ENCODE results near the gene DLGAP1.

Gene DLGAP1

DNA sequence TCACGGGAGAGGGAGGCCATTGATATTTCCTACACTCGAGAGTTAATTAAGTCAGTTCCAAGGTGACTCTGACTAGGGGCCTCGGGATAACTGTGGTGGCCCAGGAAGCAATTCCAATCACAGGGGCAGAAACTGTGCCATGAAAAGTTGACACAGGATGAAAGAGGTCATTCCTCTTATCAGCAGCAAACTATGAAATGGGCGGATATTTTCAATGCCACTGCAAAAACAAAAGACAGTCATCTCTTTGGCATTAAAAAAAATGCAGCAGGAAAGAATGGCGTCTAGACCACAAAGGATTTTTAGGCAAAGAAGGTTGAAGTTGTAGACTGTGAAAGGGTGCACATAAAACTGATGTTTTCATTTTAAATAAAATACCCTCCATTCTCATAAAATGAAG is 955.1 kb downstream of the DLGAP1 start:
- H3K27me3 ChIP-seq: peaks cover 70% of the 10 kb centered on the region
- H3K9me3 ChIP-seq: no peaks in the 10 kb centered on the region
- H3K4me1 ChIP-seq (ENCODE audit: control insufficient read depth in 1 of 2, insufficient read depth in 1 of 2, low read depth in 1 of 2, low read length in 1 of 2): peaks cover 0 to 11% of the 10 kb centered on the region in 2 experiments
- H3K4me3 ChIP-seq (ENCODE audit: low read depth in 1 of 2, low read length in 1 of 2): no peak overlapping the region
- no peak overlapping the region for H3K27ac ChIP-seq
- no peaks in the 10 kb centered on the region for H3K36me3 ChIP-seq
- TF ChIP-seq, protein P1, sequence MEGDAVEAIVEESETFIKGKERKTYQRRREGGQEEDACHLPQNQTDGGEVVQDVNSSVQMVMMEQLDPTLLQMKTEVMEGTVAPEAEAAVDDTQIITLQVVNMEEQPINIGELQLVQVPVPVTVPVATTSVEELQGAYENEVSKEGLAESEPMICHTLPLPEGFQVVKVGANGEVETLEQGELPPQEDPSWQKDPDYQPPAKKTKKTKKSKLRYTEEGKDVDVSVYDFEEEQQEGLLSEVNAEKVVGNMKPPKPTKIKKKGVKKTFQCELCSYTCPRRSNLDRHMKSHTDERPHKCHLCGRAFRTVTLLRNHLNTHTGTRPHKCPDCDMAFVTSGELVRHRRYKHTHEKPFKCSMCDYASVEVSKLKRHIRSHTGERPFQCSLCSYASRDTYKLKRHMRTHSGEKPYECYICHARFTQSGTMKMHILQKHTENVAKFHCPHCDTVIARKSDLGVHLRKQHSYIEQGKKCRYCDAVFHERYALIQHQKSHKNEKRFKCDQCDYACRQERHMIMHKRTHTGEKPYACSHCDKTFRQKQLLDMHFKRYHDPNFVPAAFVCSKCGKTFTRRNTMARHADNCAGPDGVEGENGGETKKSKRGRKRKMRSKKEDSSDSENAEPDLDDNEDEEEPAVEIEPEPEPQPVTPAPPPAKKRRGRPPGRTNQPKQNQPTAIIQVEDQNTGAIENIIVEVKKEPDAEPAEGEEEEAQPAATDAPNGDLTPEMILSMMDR (IDR thresholded peaks at IDR 0.05): no peak

DNA sequence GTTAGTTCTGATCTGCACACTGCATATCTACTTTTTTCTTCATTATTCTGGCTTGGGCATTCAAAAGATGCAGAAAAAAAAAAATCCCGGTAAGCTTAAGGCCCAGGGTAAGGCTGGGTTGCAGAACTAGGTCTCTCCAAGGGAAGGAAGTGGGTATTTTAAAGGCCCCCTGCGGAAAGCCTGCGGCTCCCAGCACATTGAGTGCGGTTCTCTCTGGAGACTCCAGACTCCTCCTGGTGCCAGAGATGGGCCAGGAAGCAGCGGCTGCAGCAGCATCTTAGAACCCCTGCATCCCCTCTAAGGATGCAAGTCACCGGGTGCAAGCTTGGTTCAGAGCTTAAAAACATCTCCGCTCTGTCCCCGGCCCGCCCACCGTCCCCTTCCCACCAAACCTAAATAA is 955.6 kb downstream of the DLGAP1 start:
- Histone ChIP-seq H3K27me3 (peaks cover 70% of the 10 kb centered on the region), H3K27ac (no peak overlapping the region), H3K36me3 (no peaks in the 10 kb centered on the region), H3K4me1 (ENCODE audit: control insufficient read depth in 1 of 2, insufficient read depth in 1 of 2, low read depth in 1 of 2, low read length in 1 of 2) (peaks cover 0 to 11% of the 10 kb centered on the region in 2 experiments), H3K4me3 (ENCODE audit: low read depth in 1 of 2, low read length in 1 of 2) (peak overlapping the region in 1 of 2 experiments; percentile 37), H3K9me3 (no peaks in the 10 kb centered on the region)
- TF ChIP-seq, protein P1 (IDR thresholded peaks at IDR 0.05): no peak

DNA sequence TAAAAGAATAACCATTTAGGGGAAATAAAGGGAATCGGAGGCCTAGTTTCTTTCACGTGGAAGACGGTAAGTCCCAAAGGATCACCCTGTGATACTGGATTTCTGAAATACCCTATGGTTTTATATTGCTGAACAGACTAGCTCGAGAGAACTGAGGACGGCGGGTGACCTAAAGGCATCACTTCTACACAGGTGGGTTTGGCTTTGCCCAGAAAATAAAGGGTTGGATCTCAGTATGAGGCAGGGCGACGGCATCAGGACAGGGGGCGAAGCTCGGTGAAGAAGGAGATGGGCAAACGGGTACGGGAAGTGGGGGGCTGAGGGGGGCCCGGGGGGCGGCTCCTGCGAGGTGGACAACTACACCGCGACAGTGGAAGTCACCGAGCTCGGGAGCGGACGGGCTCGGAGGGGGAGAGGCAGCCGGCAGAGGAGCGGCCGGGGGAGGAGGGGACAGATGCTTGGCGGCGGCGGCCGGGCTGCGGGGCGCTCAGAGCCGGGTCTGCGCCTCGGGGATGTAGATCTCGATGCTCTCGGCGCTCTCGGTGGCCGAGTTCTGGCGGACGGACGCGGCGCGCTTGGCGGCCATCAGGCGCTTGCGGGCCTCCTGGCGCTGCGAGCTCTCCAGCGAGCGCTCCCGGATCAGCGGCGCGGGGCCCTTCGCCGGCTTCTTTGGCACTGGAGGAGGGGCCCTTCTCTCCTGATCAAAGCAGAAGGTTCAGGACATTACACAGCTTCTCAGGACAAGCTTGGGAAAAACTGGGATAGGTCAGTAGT is 956.2 kb downstream of the DLGAP1 start:
- no peaks in the 10 kb centered on the region for H3K36me3 ChIP-seq
- no peaks in the 10 kb centered on the region for H3K9me3 ChIP-seq
- no peak overlapping the region for H3K27ac ChIP-seq
- H3K4me3 ChIP-seq (ENCODE audit: low read depth in 1 of 2, low read length in 1 of 2): peak overlapping the region in 1 of 2 experiments; percentile 37
- TF ChIP-seq, protein P1 (IDR thresholded peaks at IDR 0.05): no peak
- peaks cover 70% of the 10 kb centered on the region for H3K27me3 ChIP-seq
- peaks cover 0 to 14% of the 10 kb centered on the region in 2 experiments for H3K4me1 ChIP-seq (ENCODE audit: control insufficient read depth in 1 of 2, insufficient read depth in 1 of 2, low read depth in 1 of 2, low read length in 1 of 2)

DNA sequence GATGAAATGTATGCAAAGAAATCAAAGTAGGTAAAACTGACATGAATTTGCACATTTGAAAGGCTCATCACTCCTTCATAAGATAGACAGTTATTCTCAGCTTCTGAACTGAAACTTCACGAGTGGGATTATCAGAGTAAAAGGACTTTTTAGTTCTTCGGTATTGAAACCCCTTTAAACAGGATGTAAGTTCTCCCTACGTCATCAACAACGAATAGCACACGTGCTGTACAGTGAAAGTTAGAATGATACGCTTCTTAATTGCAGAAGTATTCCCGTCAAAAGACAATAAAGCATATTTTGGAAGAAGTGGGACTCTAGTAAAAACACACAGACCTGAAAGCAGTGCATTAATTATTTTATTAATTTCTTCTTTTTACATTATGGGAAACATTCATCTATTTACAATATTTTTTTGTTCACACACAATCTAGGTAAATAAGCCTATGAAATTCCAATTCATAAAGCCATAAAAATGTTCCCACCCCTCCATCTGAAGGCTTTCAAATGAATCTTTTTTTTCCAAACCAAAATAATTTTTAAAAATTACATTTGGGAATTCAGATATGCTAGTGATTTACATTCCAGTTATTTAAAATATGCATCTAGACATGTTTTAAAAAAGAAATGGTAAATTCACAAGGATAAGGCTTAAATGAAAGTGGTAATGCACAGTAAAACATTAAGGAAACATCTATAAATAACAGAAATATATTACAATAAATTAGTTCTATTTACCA is 959.2 kb downstream of the DLGAP1 start:
- no peak overlapping the region for H3K27ac ChIP-seq
- H3K4me1 ChIP-seq (ENCODE audit: control insufficient read depth in 1 of 2, insufficient read depth in 1 of 2, low read depth in 1 of 2, low read length in 1 of 2): peaks cover 0 to 20% of the 10 kb centered on the region in 2 experiments
- no peak overlapping the region for H3K4me3 ChIP-seq (ENCODE audit: low read depth in 1 of 2, low read length in 1 of 2)
- no peaks in the 10 kb centered on the region for H3K9me3 ChIP-seq
- H3K27me3 ChIP-seq: peaks cover 44% of the 10 kb centered on the region
- TF ChIP-seq, protein P1 (IDR thresholded peaks at IDR 0.05): no peak
- no peaks in the 10 kb centered on the region for H3K36me3 ChIP-seq

DNA sequence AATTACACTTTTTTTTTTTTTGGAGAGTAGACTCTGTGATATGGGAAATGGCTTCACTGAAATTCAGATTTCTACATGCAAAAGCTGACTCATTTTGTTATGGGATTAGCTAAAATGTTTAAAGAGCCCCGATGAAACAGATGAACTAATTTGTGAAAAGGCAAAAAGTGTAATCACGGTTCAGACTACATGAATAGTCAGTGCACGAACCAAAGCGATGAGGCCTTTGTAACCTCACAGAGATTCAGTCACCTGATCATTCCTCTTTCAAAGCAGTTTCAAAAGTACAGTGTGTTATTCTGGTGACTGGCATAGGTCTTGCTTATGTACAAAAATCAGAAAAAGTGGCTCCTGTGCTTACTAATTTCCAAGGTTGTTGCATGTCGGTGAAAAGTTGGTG is 960.5 kb downstream of the DLGAP1 start:
- H3K27ac ChIP-seq: no peak overlapping the region
- no peak overlapping the region for H3K4me3 ChIP-seq (ENCODE audit: low read depth in 1 of 2, low read length in 1 of 2)
- peaks cover 0 to 17% of the 10 kb centered on the region in 2 experiments for H3K4me1 ChIP-seq (ENCODE audit: control insufficient read depth in 1 of 2, insufficient read depth in 1 of 2, low read depth in 1 of 2, low read length in 1 of 2)
- no peaks in the 10 kb centered on the region for H3K36me3 ChIP-seq
- TF ChIP-seq, protein P1 (IDR thresholded peaks at IDR 0.05): no peak
- H3K27me3 ChIP-seq: peaks cover 31% of the 10 kb centered on the region
- no peaks in the 10 kb centered on the region for H3K9me3 ChIP-seq

Data from neutrophil (primary cell).